Stimulated activated CD4-positive, alpha-beta T cell treated with anti-CD3 and anti-CD28 coated beads, TNF-alpha, amount 100 ng/mL, for 24 hours (primary cell): ENCODE results near the gene CACHD1.

Source experiments
- DNase-seq, 3 experiments: peaks; one replicate each; pipeline ENCODE4 v3.0.0-alpha.2; 2020; ENCODE audit warnings: low read depth in 3 of 3

CACHD1 gene

GRCh38 chr1:64473367-64473766 lies 3.4 kb downstream of the CACHD1 start:
- DNase-seq, result no peak

DNA sequence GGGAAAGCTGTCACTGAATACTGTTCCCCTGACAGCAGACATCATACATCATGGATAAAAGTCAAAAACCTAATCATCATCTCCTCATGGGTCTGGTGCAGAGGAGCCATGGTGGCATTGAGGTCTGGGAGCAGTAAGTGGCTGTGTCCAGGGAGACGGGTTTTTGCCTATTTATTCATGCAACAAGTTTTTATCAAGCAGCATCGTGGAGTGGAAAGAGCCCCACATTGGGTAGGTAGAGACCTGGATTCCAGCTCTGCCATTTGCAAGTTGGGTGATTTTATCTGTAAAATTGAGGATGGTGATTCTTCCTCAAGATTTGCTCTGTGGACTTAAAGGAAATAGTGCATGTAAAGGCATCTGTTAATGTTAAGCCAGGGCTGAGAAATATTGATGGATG lies 4.2 kb downstream of the CACHD1 start:
- DNase-seq, result no peak

- DNase-seq, result no peak
Observed at GRCh38 chr1:64474665-64475439, 4.9 kb downstream of the CACHD1 start.

GRCh38 chr1:64476251-64476952 lies 6.5 kb downstream of the CACHD1 start:
- no peak for DNase-seq

- DNase-seq, result no peak
Observed at GRCh38 chr1:64478594-64479470, 8.9 kb downstream of the CACHD1 start.

DNA sequence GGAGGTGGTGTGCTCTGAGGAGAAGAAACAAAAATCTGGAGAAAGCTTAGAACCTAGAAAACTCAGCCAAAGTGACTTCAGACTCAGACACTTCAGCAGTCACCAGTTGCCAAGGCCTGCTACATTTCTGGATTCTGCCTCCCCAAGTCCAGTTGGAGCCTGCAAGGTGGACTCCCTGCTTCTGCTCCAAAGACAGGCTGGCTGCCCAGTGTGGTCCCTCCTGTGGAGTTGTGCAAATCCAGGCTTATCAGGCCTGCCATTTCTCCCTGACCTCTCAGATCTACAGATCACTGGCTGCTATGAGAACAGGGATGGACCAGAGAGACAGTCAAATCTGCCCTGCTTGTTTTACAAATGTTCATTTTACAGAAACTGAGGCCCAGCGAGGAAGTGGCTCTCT lies 9.9 kb downstream of the CACHD1 start:
- DNase-seq, result no peak

DNA sequence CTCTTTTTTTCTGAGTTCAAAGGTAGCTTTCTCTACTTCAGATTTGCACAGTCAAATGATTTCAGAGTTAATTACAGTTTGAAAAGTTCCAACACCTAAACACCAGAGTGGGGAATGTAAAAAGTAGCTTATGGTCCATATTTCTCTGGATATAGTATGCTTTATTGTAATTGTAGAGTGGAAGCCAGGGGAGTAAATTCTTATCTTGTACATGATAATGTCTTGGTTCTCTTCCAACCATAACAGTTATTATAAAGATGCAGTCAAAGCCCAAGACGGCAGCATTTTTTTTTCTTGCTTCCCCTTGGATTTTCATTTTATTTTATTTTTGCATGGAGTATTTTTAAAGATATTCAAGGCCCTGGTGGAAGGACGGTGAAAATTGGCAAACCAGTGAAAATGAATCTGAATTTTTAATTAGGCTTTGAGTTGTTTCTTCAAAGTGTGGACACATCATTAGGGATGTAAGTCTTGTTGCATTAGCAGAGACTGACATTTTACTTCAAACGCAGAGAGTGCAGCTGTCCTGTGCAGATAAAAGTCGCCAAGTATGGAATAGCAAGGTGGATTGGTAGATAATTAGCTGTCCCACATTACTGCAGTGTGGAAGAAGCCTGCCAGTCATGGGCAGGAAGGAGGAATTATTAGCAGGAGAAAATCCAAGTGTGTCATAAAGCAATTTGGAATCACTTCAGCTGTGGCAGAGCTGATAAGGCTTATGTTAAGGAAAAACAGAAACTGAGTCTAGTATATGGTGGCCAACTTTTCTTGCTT lies 11.3 kb downstream of the CACHD1 start:
- DNase-seq, result no peak

DNA sequence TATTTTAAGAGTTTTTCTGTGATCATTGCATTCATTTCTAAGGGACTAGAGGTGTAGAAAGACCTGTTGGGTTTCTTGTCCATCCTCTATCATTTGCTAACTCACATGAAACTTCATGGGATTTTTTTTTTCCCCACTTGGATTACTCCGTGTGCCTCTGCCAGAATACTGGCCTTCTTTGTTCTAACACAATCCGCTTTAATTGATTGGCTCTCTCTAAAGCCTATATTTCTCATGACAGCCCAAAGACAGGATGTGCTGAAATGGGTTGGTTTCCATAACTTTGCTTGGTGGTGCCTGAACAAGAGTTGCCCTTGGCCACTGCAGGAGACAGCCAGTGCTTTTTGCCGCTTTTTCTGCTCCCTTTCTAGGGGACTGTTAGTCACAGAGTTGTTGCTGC lies 12.2 kb downstream of the CACHD1 start:
- no peak for DNase-seq

DNA sequence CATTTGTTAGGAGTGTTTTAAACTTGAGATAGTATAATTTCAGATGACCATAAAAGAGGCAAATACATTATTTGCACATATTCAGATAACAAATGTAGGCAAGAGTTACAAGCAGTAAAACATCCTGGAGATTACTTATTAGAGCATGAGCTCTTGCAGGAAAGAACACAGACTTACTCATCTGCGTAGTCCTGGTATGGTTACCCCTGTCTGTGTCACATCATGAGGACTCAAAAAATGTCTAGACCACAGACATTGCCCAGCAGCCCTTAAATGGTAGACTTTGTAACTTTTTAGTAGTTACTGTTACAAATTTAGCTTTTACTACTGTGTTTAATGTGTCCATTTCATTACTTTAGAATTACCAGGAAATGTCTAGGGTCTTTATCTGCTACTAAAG lies 12.8 kb downstream of the CACHD1 start:
- DNase-seq, result no peak

DNA sequence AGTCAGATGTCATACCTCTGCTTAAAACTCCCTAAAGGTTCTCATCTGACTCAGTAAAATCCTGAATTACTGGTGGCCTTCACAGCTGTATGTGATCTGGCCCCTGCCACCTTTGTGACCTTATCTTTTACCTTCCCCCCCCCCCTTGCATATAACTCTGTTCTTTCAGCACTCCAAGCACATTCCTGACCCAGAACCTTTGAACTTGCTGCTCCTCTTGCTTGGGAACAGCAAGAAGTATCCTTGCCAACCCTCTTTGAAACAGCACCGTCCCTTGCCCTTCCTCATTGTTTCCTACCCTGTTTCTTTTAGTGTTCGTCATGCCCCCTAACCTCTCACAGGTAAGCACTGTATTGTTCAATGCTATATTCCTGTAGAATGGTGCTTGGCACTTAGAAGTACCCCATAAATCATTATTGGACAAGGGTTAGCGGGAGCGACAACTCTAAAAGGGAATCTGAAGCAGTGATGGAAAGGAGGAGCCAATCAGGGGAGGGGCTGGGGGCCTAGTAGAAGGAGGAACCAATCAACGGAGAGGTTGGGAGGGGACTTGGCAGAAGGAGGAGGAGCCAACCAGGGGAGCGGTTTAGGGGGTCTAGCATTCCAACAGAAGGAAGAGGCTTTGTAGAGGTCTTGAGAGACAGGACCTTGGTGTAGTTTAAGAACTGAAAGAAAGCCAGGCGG lies 13.9 kb downstream of the CACHD1 start:
- DNase-seq, result no peak

GRCh38 chr1:64484651-64485050 lies 14.7 kb downstream of the CACHD1 start:
- DNase-seq, result no peak

- DNase-seq, result no peak
Observed at GRCh38 chr1:64486193-64486592, 16.3 kb downstream of the CACHD1 start.

DNA sequence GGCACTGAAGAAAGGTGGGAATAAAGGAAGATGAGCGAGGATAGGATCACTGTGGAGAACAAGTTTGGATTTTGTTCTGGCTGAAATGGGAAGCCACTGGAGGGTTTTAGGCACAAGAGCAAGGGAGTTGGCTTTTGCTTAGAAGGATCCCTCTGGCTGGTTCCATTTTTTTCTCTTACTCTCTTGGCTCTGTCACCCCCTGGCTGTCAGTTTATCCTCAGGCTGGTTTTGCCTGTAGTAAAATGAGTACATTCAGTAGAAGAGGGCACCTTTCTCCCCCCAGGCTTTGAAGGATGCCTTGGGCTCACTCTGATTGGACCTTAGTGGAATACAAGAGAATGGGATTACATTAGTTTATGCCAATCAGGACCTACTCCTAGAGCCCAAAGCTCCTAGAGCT lies 17.1 kb downstream of the CACHD1 start:
- no peak for DNase-seq

GRCh38 chr1:64488862-64489261 lies 18.9 kb downstream of the CACHD1 start:
- DNase-seq, result no peak

DNA sequence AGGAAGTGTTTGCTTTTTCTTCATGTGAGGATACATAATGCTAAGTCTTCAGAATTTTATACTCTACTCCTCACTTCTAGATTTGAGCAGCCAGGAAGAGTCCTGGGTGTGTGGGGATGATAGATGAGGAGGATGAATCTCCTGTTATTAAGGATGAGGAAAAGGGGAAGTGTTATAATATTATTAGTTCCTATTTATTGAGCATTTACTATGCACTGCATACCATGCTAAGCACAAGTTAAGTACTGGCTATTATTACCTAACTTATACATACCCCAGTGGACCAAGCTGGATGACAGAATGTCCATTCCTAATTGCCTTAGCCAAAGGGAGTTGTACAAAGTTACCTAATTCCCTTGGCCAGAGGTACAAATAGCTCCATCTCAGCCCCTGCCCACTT lies 19.8 kb downstream of the CACHD1 start:
- no peak for DNase-seq

DNA sequence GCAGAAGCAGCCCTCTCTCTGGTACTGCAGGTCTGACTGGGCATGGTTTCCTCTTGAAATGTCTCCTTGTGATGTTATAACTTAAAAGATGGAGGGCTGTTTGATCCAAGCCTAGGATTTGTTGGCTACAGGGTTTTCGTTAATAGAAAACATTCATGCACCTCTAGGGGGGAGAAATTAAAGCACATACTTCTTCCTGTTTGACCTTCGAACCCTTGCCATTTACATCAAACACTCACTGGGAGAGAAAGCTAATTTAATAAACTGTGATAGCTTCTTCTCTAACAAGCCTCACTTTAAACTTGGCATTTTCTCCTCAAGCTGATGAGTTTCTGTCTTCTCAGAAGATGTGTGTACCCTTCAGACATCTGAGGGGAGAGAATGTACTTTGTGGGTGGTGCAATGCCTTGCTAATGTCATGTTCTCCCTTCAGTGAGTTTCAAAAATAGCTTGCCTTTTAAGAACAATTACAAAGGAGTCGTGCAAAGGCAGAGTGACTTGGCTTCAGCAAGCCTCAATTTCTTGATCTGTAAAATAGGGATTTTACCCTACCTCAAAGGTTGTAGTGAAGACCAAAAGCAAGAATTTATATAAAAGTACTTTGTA lies 20.4 kb downstream of the CACHD1 start:
- DNase-seq, result no peak

DNA sequence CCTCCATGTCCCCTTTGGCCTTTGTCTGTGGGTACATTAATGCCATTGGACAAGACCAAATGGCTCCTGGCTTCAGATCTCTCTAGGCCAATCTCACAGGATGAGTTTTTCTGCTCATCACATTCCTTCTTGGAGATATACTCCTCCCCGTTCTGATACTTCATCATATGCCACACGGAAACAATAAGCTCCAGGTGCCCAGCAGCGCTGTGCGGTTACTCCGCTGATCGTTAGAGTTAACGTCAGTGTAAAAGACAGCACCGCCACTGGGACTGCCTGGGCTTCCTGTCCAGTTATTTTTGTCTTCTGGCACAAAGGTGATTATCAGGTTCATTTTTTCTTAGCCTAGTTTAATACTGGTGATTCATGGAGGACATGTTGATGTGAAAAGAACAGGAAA lies 22.5 kb downstream of the CACHD1 start:
- DNase-seq, result no peak

- DNase-seq, result no peak
Observed at GRCh38 chr1:64493831-64494230, 23.9 kb downstream of the CACHD1 start.

DNA sequence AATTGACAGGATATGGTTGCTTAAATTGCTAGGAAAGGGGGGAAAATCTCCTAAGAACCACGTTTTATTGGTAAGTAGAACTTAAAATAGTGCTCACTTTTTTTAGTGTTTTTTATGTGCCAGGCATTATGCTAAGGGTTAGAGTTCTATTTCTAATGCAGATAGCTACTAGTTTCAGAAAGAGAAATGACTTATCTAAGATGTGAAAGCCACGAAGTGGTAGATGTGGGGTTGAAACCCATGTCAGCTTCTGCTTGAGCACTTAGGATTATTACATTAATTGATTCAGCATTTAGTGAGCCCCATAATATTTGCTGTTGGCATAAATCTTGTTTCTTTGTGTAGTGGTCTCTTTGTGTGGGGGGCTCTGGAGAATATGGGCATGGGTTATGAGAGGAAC lies 24.7 kb downstream of the CACHD1 start:
- no peak for DNase-seq

DNA sequence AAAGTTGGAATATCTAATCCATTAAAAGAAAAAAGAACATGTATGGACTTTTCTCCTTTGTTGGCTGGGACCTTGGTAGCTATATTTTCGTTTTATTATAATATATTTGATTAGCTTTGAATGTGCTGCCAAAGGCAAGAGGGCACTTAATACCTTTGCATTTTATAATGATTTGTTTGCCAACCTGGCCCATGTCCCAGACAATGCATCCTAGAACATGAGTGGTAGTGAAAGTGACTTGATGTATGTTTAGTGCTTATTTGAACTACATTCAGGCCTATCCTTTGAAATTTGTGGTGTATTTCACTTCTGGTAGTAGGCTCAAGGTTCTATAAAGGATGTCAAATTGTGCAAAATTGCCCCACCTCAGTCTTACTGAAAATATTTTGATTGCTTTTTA lies 25.9 kb downstream of the CACHD1 start:
- DNase-seq, result no peak

- no peak for DNase-seq
Observed at GRCh38 chr1:64496606-64497005, 26.7 kb downstream of the CACHD1 start.
